GM18868 (cell line): Measurements from ENCODE around the gene FBXO8.

Experiments used
- ATAC-seq: cut with Tn5 transposase; IDR thresholded peaks from one replicate; pipeline ENCODE4 v1.9.1; 2021; ENCODE audit warnings: mild to moderate bottlenecking, moderate library complexity; ENCODE audit not compliant: unreplicated experiment

FBXO8 gene

GRCh38 chr4:174210952-174211490 lies 72.4 kb downstream of the FBXO8 start:
- ATAC-seq = no peak

- ATAC-seq = no peak
Observed at GRCh38 chr4:174210354-174210753, 73.1 kb downstream of the FBXO8 start.

- no peak for ATAC-seq
Observed at GRCh38 chr4:174209341-174209740, 74.1 kb downstream of the FBXO8 start.

GRCh38 chr4:174207367-174207766 lies 76.1 kb downstream of the FBXO8 start:
- ATAC-seq = no peak

GRCh38 chr4:174204164-174204831 lies 79.2 kb downstream of the FBXO8 start:
- ATAC-seq = no peak

- ATAC-seq = no peak
Observed at GRCh38 chr4:174201871-174202270, 81.6 kb downstream of the FBXO8 start.

- ATAC-seq = no peak
Observed at GRCh38 chr4:174199735-174200134, 83.7 kb downstream of the FBXO8 start.

GRCh38 chr4:174198828-174199227 lies 84.6 kb downstream of the FBXO8 start:
- no peak for ATAC-seq

- ATAC-seq = no peak
Observed at GRCh38 chr4:174198396-174198795, 85.1 kb downstream of the FBXO8 start.

- no peak for ATAC-seq
Observed at GRCh38 chr4:174193438-174194374, 89.8 kb downstream of the FBXO8 start.

GRCh38 chr4:174192943-174193342 lies 90.5 kb downstream of the FBXO8 start:
- no peak for ATAC-seq

GRCh38 chr4:174190832-174191500 lies 92.5 kb downstream of the FBXO8 start:
- ATAC-seq = no peak

- no peak for ATAC-seq
Observed at GRCh38 chr4:174189392-174190015, 94.0 kb downstream of the FBXO8 start.
